Chondrocyte (in vitro differentiated cells): ENCODE results near the gene CYP2A6. TPM values are rescaled to one million over a fixed set of nuclear protein-coding genes. Genes with fewer than 3 reads are reported as not detected.
"Not testable (repeated sequence)": the region's sequence is repeated elsewhere in the genome, so short reads cannot be mapped to it uniquely, and the experiment has no call there.

Experiments
- DNase-seq: peaks from one replicate; pipeline ENCODE4 v3.0.0; 2021; ENCODE audit warnings: mixed read lengths, low spot score
- H3K27ac Mint-ChIP-seq: one replicate; pipeline ENCODE4 v1.8.0; 2021; ENCODE audit warnings: mild to moderate bottlenecking, moderate library complexity, mixed read lengths; ENCODE audit not compliant: unreplicated experiment
- H3K27me3 Mint-ChIP-seq: 2 replicates; pipeline ENCODE4 v1.8.0; 2021; ENCODE audit warnings: low read depth, mixed read lengths
- H3K36me3 Mint-ChIP-seq: 2 replicates; pipeline ENCODE4 v1.8.0; 2021; ENCODE audit warnings: low read depth, mixed read lengths
- H3K4me1 Mint-ChIP-seq: 2 replicates; pipeline ENCODE4 v1.8.0; 2021; ENCODE audit warnings: low read depth, mild to moderate bottlenecking, mixed read lengths
- H3K4me3 Mint-ChIP-seq: one replicate; pipeline ENCODE4 v1.8.0; 2021; ENCODE audit warnings: mild to moderate bottlenecking, moderate library complexity, mixed read lengths; ENCODE audit not compliant: unreplicated experiment
- H3K9me3 Mint-ChIP-seq: 2 replicates; pipeline ENCODE4 v1.8.0; 2021; ENCODE audit warnings: low read depth, mixed read lengths
- total RNA-seq: library from RNA; stranded (reverse); gene quantifications from 3 replicates; pipeline ENCODE4 v1.2.1, GENCODE V29; 2021
- TF ChIP-seq, protein P1 (sequence below): fragments of 200-600 bp; sonication (generic); IDR thresholded peaks from 2 replicates; pipeline ENCODE4 v1.5.0; 2021; ENCODE audit warnings: antibody characterized with exemption, mild to moderate bottlenecking, moderate library complexity

The CYP2A6 gene
- total RNA-seq, 1 donor from 2014 or later = not detected

DNA sequence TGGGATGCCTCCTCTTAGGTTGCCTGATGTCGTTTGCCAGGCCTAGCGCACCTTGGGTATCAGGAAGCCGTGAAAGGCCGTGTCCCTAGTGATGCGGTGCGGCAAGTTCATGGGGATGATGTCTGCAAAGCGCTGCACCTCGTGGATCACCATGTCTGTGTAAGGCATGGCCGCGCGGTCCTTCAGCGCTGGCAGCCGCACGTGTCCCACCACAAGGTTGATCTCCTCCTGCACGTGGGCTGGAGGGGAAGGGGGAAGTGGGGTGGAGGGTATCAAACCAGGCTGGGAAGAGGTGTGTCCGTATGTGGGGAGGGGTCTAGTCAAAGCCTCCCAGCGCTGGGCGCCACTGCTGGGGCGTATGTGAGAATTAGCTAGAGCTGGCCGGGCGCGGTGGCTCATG, 28.1 kb downstream of the CYP2A6 start:
- DNase-seq = peak; percentile 79
- no peak overlapping the region for H3K27ac Mint-ChIP-seq
- peaks cover 9% of the 10 kb centered on the region for H3K36me3 Mint-ChIP-seq
- no peaks in the 10 kb centered on the region for H3K9me3 Mint-ChIP-seq
- peaks cover 12% of the 10 kb centered on the region for H3K4me1 Mint-ChIP-seq
- no peaks in the 10 kb centered on the region for H3K27me3 Mint-ChIP-seq
- no peak overlapping the region for H3K4me3 Mint-ChIP-seq
- TF ChIP-seq, protein P1, sequence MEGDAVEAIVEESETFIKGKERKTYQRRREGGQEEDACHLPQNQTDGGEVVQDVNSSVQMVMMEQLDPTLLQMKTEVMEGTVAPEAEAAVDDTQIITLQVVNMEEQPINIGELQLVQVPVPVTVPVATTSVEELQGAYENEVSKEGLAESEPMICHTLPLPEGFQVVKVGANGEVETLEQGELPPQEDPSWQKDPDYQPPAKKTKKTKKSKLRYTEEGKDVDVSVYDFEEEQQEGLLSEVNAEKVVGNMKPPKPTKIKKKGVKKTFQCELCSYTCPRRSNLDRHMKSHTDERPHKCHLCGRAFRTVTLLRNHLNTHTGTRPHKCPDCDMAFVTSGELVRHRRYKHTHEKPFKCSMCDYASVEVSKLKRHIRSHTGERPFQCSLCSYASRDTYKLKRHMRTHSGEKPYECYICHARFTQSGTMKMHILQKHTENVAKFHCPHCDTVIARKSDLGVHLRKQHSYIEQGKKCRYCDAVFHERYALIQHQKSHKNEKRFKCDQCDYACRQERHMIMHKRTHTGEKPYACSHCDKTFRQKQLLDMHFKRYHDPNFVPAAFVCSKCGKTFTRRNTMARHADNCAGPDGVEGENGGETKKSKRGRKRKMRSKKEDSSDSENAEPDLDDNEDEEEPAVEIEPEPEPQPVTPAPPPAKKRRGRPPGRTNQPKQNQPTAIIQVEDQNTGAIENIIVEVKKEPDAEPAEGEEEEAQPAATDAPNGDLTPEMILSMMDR = no peak

DNA sequence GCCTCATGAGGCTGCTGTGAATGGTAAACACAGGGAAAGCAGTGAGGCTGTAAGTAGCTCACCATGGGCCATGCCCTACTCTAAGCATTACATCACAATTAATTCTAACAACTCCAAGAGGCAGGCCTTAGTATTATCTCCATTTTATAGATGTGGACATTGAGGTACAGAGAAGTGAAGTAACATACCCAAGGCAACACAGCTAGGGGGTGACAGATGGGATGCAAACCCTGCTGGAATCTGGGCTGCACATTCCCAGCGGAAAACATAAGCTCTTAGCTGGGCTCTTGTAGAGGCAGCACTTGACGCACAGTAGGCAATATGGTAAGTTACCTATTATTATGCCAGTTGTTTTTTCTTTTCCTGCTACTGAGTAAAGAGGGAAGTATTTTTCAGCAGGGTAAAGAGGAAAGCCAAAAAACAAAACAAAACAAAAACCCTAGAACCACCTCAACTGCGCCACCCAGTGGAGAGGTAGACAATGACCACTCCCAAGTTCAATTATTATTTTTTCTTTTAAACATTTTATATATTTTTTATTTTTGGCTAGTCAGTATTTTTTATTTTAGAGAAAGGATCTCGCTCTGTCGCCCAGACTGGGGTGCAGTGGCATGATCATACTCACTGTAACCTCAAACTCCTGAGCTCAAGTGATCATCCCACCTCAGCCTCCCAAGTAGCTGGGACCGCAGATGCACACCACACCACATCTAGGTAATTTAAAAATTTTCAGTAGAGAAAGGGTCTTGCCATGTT, 30.6 kb downstream of the CYP2A6 start:
- not testable (repeated sequence) for H3K27ac Mint-ChIP-seq, DNase-seq, H3K27me3 Mint-ChIP-seq, H3K36me3 Mint-ChIP-seq, H3K9me3 Mint-ChIP-seq, H3K4me3 Mint-ChIP-seq
- H3K4me1 Mint-ChIP-seq = peaks cover 12% of the 10 kb centered on the region
- TF ChIP-seq, protein P1 = peak; percentile 92

DNA sequence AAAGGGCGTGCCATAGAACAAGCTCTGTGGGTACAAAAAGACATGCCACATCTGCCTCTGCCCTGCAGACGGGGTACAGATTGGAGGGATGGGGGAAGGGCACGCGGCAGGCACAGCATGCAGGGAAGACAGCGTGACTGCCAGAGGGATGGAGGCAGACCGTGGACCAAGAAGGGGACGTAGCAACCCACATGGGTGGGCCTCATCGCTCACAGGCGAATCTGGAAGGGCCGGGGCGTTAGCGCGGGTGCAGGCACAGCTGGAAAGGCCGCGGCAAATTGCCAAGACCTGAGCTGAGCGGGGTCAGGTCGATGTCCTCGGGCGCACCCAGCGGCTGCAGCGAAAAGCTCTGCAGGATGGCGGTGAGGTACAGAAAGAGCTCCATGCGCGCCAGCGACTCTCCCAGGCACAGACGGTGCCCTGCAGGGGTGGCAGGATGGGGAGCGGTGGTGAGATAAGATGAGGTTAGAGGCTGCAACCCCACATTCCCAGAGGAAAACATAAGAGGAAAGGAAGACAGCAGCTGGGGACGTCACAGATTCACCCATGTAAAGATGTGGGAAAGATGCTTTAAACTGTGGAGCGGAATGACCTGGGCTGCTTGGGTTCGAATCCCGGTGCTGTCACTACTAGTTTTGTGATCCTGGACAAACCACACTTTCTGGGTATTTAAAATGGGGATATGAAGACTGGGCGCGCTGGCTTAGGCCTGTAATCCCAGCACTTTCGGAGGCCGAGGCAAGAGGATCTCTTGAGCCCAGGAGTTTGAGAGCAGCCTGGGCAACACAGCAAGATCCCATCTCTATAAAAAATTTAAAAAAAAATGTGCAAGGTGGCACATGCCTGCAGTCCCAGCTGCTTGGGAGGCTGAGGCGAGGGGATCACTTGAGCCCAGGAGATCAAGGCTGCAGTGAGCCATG, 31.5 kb downstream of the CYP2A6 start:
- DNase-seq = peak; percentile 92
- H3K27ac Mint-ChIP-seq = peak overlapping the region; percentile 10
- peaks cover 18% of the 10 kb centered on the region for H3K4me1 Mint-ChIP-seq
- TF ChIP-seq, protein P1 = peak; percentile 62
- H3K27me3 Mint-ChIP-seq, H3K36me3 Mint-ChIP-seq, H3K9me3 Mint-ChIP-seq: not testable (repeated sequence)
- H3K4me3 Mint-ChIP-seq = peak overlapping the region; percentile 45

- TF ChIP-seq, protein P1 = no peak
- Mint-ChIP-seq H3K4me1 (peaks cover 47% of the 10 kb centered on the region), H3K4me3 (no peak overlapping the region), H3K9me3 (no peaks in the 10 kb centered on the region), H3K27me3 (no peaks in the 10 kb centered on the region), H3K27ac (peak overlapping the region; percentile 14), H3K36me3 (no peaks in the 10 kb centered on the region)
- peak; percentile 53 for DNase-seq
These were observed 35.0 kb downstream of the CYP2A6 start for GRCh38 chr19:40815223-40815622.

GRCh38 chr19:40813182-40813581, 37.1 kb downstream of the CYP2A6 start:
- TF ChIP-seq, protein P1 = no peak
- DNase-seq = peak; percentile 70
- Mint-ChIP-seq H3K4me3 (no peak overlapping the region), H3K27ac (peak overlapping the region; percentile 85), H3K27me3 (no peaks in the 10 kb centered on the region), H3K36me3 (peaks cover 3% of the 10 kb centered on the region), H3K9me3 (no peaks in the 10 kb centered on the region), H3K4me1 (peaks cover 44% of the 10 kb centered on the region)

DNA sequence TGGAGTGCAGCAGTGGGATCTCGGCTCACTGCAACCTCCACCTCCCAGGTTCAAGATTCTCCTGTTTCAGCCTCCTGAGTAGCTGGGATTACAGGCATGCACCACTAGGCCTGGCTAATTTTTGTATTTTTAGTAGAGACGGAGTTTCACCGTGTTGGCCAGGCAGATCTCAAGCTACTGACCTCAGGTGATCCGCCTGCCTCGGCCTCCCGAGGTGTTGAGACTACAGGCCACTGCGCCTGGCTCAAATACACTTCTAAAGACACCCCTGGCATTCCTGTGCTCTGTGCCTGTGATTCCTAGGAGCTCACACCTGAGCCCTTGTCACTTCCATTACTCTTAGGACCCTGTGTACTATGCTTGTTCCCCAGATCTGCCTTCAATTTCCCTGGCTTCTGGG, 37.7 kb downstream of the CYP2A6 start:
- not testable (repeated sequence) for H3K27me3 Mint-ChIP-seq, H3K9me3 Mint-ChIP-seq, H3K4me3 Mint-ChIP-seq, DNase-seq, H3K36me3 Mint-ChIP-seq
- H3K4me1 Mint-ChIP-seq = peaks cover 44% of the 10 kb centered on the region
- peak overlapping the region; percentile 85 for H3K27ac Mint-ChIP-seq
